Measurements from ENCODE around the gene SLC11A1.
A peak's percentile ranks its signal among the peaks of the same experiment; 100 is the strongest.

SLC11A1 gene

GRCh38 chr2:218405086-218405745, 23.1 kb downstream of the SLC11A1 start:
- DNase-seq (ENCODE audit: low spot score), result no peak

- DNase-seq (ENCODE audit: low spot score), result no peak
Measured at GRCh38 chr2:218405746-218406208, 23.7 kb downstream of the SLC11A1 start.

- DNase-seq (ENCODE audit: low spot score), result peak; percentile 93
Measured at GRCh38 chr2:218406209-218406948, 24.3 kb downstream of the SLC11A1 start.

- peak; percentile 37 for DNase-seq (ENCODE audit: low spot score)
Measured at GRCh38 chr2:218406949-218407618, 25.0 kb downstream of the SLC11A1 start.

- no peak for DNase-seq (ENCODE audit: low spot score)
Measured at GRCh38 chr2:218407717-218408116, 25.6 kb downstream of the SLC11A1 start.

GRCh38 chr2:218418321-218418716, 36.2 kb downstream of the SLC11A1 start:
- no peak for DNase-seq (ENCODE audit: low spot score)

- DNase-seq (ENCODE audit: low spot score), result no peak
Measured at GRCh38 chr2:218418717-218419458, 36.8 kb downstream of the SLC11A1 start, which contains the start of gene VIL1. TSS of gene VIL1 (plus strand) at chr2:218419123. CDS start at chr2:218423779, 4,656 bp downstream.

- no peak for DNase-seq (ENCODE audit: low spot score)
Measured at GRCh38 chr2:218419630-218420216, 37.6 kb downstream of the SLC11A1 start.

- DNase-seq (ENCODE audit: low spot score), result no peak
Measured at GRCh38 chr2:218421027-218421426, 39.0 kb downstream of the SLC11A1 start.

- no peak for DNase-seq (ENCODE audit: low spot score)
Measured at GRCh38 chr2:218422403-218423086, 40.5 kb downstream of the SLC11A1 start.

GRCh38 chr2:218423584-218423983, 41.5 kb downstream of the SLC11A1 start:
- no peak for DNase-seq (ENCODE audit: low spot score)

GRCh38 chr2:218425531-218425930, 43.5 kb downstream of the SLC11A1 start:
- DNase-seq (ENCODE audit: low spot score), result no peak

- DNase-seq (ENCODE audit: low spot score), result no peak
Measured at GRCh38 chr2:218427741-218428140, 45.7 kb downstream of the SLC11A1 start.

- no peak for DNase-seq (ENCODE audit: low spot score)
Measured at GRCh38 chr2:218428846-218429558, 46.9 kb downstream of the SLC11A1 start.

- no peak for DNase-seq (ENCODE audit: low spot score)
Measured at GRCh38 chr2:218429911-218430692, 48.0 kb downstream of the SLC11A1 start.

- DNase-seq (ENCODE audit: low spot score), result no peak
Measured at GRCh38 chr2:218430721-218431120, 48.6 kb downstream of the SLC11A1 start.

- no peak for DNase-seq (ENCODE audit: low spot score)
Measured at GRCh38 chr2:218431878-218432277, 49.8 kb downstream of the SLC11A1 start.

GRCh38 chr2:218432676-218433365, 50.7 kb downstream of the SLC11A1 start:
- no peak for DNase-seq (ENCODE audit: low spot score)

- DNase-seq (ENCODE audit: low spot score), result no peak
Measured at GRCh38 chr2:218434456-218434855, 52.4 kb downstream of the SLC11A1 start.

Measured in hepatic stellate cell (primary cell).